ENCODE data around the gene LARGE1.

Gene LARGE1

DNA sequence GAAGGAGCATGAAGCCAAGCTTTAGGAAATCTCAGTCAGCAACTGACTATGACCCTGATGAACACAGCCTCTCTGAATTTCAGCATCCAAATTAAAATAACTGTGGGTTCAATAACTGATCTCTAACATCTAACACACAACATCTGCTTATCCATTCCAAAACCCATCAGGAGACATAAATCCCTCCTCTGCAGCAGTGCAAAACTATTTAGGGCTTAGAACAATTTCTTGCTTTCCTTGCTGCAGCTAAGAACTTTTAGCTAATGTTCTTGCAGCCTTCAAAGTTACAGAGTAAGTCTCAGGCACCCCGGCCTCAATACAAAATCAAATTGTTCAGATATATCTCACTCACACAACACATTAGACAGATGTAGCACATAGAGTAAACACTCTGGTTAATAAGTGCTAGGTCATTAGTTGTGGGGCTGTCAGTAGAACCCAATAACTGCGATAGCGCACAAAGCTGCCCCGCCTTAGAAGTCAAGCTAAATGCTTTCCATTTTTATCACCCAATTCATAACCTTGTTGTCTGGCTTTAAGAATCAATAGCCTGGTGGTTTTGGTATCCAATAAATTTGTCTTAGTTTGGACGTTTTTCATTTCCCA, 139.6 kb downstream of the LARGE1 start:
- DNase-seq (ENCODE audit: low read depth in 2 of 2) = no peak

DNA sequence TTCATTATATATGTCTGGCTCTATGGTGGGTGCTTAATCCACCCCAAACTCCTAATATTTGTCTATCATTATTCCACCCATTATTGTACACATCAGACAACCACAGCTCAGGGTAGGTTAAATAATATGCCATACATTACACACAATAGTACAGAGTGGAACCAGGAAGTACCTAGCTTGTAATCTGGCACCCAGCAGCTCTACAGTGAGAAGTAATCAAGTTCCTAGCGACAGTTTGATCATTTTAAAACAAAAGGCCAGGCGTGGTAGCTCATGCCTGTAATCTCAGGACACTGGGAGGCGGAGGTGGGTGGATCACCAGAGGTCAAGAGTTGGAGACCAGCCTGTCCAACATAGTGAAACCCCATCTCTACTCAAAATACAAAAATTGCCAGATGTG, 141.0 kb downstream of the LARGE1 start:
- no peak for DNase-seq (ENCODE audit: low read depth in 2 of 2)

DNA sequence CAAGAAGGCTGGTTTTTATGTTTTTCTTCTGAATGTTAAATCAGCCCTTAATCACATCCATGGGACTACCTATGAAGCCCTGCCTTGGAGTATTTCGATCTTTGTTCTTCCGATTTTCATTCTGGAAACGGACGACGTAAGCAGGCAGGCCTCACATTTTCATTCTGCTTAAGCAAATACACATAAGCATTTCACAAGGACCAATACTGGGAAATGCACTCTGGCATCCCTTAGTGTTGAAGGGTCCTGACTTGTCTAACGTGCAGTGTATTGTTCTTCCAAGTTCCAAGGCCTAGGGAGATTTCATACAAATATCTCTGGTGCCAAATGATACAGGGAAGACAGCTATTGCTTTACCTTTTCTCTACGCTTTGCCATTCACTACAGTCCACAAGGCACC, 143.8 kb downstream of the LARGE1 start:
- DNase-seq (ENCODE audit: low read depth in 2 of 2) = no peak

DNA sequence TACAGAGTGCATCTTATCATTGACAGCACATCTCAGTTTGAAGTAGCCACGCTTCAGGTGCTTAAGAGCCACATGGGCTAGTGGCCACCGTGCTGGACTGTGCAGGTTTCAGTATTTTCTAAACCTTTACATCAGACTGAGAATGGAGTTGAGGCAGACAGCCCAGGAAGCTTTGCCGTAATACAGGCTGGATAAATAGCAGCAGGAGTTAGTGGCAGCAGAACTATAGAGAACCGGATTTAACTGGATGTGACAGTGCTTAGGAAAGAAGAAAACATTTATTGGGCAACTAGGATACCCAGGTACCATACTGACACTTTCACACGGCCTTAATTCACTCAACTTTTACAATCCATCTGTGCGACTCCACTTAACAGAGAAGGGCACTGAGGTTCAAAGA, 145.5 kb downstream of the LARGE1 start:
- no peak for DNase-seq (ENCODE audit: low read depth in 2 of 2)

DNA sequence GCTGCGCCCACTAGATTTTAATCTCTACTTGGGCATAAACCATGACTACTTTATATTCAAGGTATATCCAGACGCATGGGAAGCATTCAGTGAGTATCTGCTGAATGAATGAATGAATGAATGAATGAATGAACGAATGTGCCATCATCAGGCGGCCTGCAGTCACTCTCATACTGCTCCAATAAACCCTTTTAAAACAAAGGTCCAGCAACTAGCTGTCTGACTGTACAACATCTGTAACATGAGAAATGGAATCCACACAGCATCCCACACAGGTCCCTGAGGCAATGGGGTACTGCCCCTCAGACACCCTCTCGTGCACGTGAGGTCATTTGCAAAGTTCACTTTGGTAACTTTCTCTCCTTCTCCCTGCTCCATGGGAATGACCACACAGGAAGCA, 147.5 kb downstream of the LARGE1 start:
- no peak for DNase-seq (ENCODE audit: low read depth in 2 of 2)

DNA sequence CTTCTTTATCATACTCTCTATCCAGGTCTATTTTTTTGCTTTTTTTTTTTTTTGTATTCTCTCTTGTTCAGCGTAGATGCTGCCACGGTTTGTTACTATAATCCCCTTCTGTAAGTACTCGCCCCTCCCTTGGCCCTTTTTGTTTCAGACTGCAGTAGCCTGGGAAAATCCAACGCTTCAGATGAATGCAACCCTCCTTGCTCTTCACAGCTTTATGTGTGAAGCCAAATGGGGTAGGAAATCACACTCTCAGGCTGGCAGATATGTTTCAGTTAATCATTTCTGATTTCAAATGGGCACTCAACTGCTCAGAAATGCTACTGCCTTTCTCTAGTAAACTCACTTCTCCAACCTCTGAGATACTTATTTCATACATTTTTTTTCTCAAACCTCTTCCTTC, 149.1 kb downstream of the LARGE1 start:
- DNase-seq (ENCODE audit: low read depth in 2 of 2) = no peak

DNA sequence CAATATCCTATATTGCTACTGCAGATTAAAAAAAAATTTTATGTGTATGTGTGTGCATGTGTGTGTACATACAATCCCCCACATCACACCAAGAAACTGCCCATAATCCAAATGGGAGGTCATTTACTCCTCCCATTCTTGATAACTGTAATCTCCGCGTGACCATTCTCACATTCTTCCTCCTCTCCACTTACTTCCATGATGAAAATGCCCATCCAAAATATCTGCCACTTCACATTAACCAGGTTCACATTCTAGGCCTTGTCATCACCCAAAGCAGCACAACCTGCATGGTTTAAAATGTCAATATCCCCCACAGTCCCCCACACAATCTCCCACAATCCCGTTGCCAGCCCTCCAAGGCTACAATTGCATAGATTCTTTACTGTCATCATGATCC, 149.6 kb downstream of the LARGE1 start:
- no peak for DNase-seq (ENCODE audit: low read depth in 2 of 2)

DNA sequence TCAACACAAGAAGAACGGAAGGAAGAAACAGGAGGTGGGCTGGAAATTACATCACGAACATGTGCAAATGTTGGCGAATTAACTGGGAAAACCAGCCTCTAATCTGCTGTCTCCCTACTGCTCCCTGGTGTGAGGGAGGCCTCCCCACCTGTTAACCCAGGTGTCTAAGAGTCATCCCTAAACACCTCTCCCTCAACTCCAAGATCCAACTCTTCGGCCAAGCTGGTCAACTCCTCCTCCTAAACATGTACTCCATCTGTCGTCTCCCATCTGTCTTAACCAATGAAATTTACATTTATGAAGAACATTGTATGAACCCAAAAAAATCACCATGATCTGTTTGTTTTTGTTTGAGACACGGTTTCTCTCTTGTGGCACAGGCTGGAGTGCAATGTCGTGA, 154.2 kb downstream of the LARGE1 start:
- no peak for DNase-seq (ENCODE audit: low read depth in 2 of 2)

DNA sequence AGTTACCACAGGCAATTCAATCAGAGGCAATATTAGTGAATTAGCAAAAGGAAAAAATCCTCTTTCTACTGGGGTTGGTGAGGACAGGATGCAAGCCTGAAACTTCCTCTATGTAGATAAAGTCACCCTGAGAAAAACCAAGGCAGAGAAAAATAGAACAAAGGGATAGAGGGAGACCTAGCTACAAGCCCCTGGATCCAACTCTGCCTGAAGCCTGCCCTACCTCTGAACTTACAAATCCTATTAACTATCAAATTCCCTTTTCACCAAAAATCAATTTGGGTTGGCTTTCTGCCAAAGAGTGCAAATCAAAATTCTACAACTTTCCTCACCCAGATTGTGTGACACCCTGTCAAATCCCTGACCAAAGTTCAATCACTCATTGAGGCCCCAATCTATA, 161.3 kb downstream of the LARGE1 start:
- no peak for DNase-seq (ENCODE audit: low read depth in 2 of 2)

DNA sequence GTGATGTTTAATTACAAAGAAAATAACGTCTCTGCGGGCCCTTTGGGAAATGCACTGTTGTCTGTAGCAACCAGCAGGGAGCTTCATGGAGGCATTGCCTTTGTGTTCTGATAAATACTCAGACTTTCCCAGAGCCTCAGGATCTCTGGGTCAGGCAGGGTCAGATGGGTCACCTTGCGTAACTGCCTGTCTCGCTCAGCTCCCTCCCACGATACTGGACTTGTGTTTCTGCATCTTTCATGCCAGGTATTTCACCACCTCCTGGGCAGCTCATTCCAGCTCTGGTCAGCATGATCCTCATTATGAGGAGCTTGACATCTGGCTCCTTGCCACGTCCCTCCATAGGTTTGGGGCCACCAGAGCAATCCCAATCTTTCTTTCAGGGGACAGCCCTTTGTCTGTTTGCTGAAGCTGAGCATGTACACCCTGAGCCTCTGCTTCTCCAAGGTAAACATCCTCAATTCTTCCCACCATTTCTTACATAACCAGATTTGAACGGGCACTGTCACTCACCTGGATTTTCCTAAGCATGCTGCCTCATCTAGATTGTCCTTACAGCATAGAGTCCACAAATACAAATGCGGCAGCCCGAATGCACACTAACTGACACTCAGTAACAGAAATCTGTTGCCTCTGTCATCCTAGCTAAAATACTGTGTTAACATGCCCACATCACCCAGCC, 162.3 kb downstream of the LARGE1 start:
- no peak for DNase-seq (ENCODE audit: low read depth in 2 of 2)

DNA sequence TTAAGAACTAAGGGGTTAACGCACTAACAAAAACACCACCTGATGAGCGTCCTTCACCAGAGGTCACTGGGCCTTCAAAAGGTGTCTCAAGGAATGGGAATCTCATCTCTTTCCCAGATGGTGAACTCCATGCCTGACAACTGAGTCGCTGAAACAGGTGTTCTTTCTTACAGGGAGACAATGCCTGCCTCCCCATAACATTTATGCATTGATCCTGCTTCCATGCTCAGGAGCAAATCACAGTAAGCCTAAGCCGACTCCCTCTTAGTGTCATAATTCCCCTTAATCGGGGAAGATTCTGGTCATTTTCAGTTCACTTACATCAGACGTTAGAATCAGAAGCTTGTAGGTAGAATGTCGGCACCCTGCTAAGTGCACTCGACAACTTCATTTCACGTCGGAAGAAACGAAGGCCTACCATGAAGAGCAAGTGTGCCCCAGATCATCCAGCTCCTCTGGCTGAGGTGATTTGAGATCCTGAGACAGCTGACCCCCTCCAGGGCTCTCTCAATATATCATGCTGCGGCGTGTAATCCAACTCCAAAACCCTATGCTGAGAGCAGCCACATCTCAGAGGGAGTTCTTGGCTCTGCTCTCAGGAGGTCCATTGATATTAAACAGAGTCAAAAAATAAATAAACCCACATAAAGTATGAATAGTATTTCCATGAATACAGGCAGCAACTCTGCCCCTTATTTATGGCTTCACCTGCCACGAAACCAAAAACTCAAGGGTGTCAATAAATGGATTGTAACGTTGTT, 163.1 kb downstream of the LARGE1 start:
- no peak for DNase-seq (ENCODE audit: low read depth in 2 of 2)

DNA sequence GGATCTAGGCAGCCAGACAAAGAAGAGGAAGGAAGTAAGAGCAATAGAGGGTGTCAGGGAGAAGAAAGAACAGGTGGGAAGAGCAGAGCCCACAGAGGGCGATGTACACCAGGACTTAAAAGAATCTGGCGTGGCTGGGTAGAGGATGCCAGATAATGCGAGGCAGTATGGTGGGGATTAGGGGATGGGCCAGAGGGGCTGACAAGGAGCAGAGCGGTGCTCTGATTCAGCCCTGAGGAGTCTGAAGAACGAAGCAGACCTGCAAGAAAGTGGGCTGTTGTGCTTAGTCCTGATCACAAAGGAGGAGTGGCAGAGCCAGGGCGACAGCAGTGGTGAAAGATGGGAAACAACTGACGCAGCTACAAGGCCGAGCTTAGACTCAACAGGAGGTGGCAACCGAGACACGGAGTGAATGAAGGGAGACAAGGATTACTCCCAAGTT, 163.7 kb downstream of the LARGE1 start:
- DNase-seq (ENCODE audit: low read depth in 2 of 2) = no peak

DNA sequence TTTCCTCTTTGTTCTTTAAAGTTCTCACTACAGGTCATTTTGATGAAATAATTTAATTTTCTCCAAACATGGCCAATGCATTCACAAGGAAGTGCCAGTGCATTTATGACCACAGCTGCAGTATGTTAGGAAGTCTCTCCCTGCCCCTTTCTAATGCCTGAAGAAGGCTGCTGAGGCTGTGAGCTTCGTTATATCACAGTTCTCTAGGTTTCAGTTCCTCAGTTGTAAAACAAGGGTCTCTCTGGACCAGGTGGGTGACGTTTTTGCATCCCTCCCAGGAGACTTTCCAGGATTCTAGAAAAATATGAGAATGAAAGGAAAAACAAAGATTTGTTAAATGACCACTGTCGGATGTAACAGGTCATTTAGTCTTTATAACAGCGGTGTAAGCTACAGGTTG, 171.6 kb downstream of the LARGE1 start:
- DNase-seq (ENCODE audit: low read depth in 2 of 2) = no peak

DNA sequence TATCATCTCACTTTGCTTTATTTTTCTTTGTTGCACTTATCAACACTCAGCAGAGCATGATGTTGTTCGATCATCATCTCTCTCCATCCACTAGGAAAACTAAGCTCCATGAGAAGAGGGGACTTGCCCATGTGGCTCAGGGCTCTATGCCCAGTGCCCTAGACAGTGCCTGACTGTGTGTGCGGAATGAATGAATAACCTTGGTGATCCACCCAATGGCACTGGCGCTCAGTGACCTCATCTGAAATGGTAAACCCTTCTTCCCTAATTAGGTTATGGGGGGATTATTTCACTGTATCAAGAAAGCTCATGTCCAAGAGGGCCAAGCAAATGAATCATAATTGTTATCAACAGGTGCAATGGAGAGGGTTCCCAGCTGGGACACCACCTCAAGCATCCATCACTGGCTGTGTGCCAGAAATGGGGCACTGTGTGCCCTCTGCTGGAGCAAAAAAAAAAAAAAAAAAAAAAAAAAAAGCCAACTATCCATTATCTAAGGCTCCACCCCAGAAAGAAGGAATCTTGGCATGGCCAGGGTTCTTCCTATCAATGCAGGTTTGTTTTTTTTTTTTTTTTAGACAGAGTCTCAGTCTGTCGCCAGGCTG, 172.6 kb downstream of the LARGE1 start:
- no peak for DNase-seq (ENCODE audit: low read depth in 2 of 2)

DNA sequence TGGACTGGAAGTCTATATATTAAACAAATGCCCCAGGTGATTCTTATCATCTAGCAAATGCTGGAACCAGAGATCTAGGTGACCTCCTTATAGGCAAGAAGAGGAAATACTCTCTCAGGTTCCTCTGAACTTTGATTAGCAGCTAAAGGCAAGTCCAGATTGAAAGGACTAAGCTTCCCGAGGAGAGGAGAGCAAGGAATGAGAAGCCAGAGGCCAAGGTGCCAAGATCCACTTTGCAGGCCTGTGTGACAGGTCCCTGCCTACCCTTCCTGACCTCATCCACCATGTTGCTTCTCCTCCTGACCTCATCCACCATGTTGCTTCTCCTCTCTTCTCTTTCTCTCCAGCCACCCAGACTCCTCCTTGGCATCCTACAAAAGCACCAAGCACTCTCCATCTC, 173.2 kb downstream of the LARGE1 start:
- DNase-seq (ENCODE audit: low read depth in 2 of 2) = no peak

DNA sequence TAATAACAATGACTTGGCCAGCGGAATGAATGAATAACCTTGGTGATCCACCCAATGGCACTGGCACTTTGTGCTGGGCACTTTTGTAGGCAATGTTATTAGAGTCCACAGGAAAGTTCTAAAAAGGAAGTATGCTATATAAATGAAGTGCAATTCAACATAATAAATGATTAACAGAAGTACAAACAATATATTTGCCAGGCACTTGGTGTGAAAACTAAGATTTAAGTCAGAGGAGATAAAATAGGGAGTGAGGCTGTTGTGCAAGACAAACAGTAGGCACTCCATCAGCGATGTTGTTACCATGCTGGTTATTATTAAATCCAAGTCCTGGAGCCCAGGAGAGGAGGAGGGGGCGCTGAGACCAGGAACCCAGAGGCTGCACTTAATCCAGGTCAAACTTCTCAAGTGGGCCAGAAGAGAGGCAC, 173.8 kb downstream of the LARGE1 start:
- no peak for DNase-seq (ENCODE audit: low read depth in 2 of 2)

DNA sequence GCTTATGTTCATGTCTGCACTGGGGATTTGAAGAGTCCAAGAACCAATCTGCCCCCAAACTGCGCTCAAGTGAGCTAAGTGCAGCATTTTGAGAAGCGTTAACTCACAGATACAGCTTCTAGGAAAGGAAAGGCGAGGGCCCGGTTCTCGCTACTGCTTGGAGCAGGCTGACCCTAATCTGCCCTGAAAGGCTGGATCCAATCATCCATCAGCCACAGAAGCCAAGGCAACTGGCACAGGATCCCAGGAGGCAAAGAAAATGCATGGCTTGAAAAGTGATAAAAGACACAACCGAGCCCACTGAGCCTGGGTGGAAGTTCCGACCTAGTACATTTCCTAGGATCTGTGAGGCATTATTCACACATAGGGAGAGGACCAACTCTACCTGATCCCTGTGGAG, 174.8 kb downstream of the LARGE1 start:
- DNase-seq (ENCODE audit: low read depth in 2 of 2) = no peak

DNA sequence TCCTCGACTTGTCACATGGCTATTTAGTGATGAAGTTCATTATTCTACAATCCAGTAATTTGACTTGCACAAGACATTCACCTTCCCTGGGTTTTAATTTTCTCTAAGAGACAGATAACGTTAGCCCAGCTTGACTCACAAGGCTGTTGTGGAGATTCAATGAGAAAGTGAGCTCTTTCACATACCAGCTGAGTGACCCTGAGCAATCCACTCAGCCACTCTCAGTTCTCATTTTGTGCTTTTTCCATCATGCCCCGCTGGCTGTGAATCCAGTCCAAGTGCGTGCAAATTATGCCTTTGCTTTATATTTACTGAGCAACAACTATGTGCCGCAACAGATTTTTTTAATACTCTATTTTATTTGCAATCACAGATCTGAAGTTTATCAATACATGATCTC, 176.5 kb downstream of the LARGE1 start:
- DNase-seq (ENCODE audit: low read depth in 2 of 2) = no peak

DNA sequence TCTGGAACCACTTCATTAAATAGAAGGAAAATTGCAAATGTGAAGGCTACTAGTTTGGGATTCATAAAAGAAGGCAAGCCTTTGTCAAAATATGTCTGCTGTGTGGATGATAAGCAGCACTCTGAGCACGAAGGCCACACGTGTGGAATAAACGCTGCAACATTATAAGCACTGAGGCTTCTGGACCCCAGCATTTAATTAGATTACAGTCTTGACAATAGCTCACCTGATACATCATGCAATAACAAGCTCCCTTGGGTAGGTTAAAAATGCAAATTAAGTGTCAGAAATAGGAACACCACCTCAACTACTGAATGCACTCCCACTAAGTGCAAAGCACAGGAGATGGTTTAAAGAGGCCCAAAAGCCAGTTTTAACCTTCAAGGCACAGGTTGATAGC, 179.3 kb downstream of the LARGE1 start:
- no peak for DNase-seq (ENCODE audit: low read depth in 2 of 2)

DNA sequence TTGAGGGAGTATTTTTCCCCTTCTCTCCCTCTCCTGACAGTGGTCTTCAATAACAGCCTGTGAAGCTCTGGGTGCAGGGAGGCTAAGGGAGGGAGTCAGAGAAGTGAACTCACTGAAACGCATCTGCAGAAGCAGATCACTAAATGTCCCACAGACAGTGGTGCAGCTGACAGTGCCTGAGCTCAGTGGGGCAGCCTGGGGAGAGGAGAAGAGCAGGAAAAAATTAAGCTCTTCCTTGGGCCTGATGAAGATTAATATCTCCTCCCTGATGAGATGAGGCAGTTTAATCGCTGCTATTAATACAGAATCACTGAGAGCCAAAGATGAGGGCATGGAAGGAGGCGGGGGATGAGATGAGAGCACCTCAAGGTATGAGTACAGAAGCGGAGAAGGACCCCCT, 180.8 kb downstream of the LARGE1 start:
- no peak for DNase-seq (ENCODE audit: low read depth in 2 of 2)

DNA sequence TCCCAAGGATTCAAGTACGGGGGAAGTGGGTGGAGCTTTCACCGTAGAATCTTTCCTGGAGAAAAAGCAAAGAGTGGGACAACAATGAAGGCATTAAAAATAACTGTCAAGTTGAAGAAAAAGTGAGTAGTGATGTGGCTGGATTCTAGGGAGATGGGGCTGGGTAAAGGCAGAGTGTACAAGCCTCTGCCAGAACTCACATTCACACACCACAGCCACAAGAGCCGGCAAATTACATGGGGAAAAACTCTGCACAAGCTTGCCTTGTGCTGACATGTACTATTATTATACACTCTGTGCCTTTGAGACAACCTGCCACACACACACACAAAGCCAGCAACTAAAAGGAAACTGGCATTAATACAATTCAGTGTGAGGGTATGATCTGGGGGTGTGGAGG, 182.6 kb downstream of the LARGE1 start:
- no peak for DNase-seq (ENCODE audit: low read depth in 2 of 2)

DNA sequence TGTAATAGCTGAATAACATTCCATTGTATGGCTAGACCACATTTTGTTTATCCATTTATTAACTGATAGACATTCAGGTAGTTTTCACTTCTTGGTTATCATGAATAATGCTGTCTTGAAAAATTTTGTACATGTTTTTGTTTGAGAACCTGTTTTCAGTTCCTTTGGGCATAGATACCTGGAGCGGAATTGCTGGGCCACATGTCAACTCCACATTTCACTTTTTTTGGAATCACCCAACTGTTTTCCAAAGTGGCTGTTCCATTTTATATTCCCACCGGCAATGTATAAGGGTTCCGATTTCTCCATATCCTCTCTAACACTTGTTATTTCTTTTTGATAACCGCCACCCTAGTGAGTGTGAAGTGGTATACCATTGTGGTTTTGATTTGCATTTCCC, 184.3 kb downstream of the LARGE1 start:
- no peak for DNase-seq (ENCODE audit: low read depth in 2 of 2)

DNA sequence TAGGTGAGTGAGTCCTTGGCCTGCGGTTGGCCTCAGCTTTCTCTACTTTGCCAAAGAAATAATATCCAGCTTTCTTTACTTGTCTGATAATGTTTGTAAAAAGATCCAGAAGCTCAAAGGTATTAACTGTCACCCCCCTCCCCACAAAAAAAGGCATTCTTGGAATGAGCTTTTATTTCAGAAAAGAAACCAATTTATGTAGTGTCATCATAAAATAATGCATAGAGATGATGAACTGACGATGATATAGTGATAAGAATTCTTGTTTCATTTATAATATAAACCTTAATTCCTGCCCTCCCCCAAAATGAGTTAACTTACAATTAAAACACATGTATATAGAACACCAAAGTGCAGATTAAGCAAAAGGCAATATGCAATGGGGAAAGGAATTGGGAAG, 191.4 kb downstream of the LARGE1 start:
- no peak for DNase-seq (ENCODE audit: low read depth in 2 of 2)
